H9 (cell line): ENCODE data around the gene GHRL. TPM values are rescaled to one million over a fixed set of nuclear protein-coding genes. Genes with fewer than 3 reads are reported as not detected.
"Not testable (repeated sequence)": the region's sequence is repeated elsewhere in the genome, so short reads cannot be mapped to it uniquely, and the experiment has no call there.

Experiments
- DNase-seq: peaks from one replicate; pipeline ENCODE4 v3.0.0-alpha.2; 2017
- H2AFZ ChIP-seq: one replicate; pipeline ENCODE4 v1.6.1; 2013; ENCODE audit warnings: mild to moderate bottlenecking, low read length, control low read depth, moderate library complexity
- H2AK5ac ChIP-seq: 2 replicates; pipeline ENCODE4 v1.6.1; 2013; ENCODE audit warnings: low read length, control low read depth, mixed read lengths; ENCODE audit not compliant: insufficient read length
- H2BK120ac ChIP-seq: one replicate; pipeline ENCODE4 v1.6.1; 2013; ENCODE audit warnings: low read depth, mild to moderate bottlenecking, low read length, control low read depth, inconsistent platforms; ENCODE audit not compliant: poor library complexity, severe bottlenecking
- H2BK12ac ChIP-seq: 2 replicates; pipeline ENCODE4 v1.6.1; 2013; ENCODE audit warnings: low read length, control low read depth, mixed read lengths, low read depth; ENCODE audit not compliant: insufficient read length
- H2BK15ac ChIP-seq: 2 replicates; pipeline ENCODE4 v1.6.1; 2013; ENCODE audit warnings: low read depth, low read length, control low read depth
- H2BK20ac ChIP-seq: one replicate; pipeline ENCODE4 v1.6.1; 2013; ENCODE audit warnings: low read depth, mild to moderate bottlenecking, low read length, control low read depth, inconsistent platforms; ENCODE audit not compliant: poor library complexity, severe bottlenecking
- H2BK5ac ChIP-seq: 2 replicates; pipeline ENCODE4 v1.6.1; 2013; ENCODE audit warnings: low read length, control low read depth, mixed read lengths; ENCODE audit not compliant: insufficient read length
- H3K14ac ChIP-seq: 2 replicates; pipeline ENCODE4 v1.6.1; 2013; ENCODE audit warnings: low read length, control low read depth; ENCODE audit not compliant: insufficient read depth
- H3K18ac ChIP-seq: 2 replicates; pipeline ENCODE4 v1.6.1; 2013; ENCODE audit warnings: low read depth, mild to moderate bottlenecking, mixed read lengths, low read length, control low read depth; ENCODE audit not compliant: insufficient read length
- H3K23ac ChIP-seq: 2 replicates; pipeline ENCODE4 v1.6.1; 2013; ENCODE audit warnings: low read length, control low read depth, mixed read lengths, low read depth; ENCODE audit not compliant: insufficient read length
- H3K23me2 ChIP-seq: 2 replicates; pipeline ENCODE4 v1.6.1; 2013; ENCODE audit warnings: low read depth, mild to moderate bottlenecking, mixed read lengths, low read length, control low read depth; ENCODE audit not compliant: insufficient read length, poor library complexity, severe bottlenecking
- H3K27ac ChIP-seq: 2 replicates; pipeline ENCODE4 v1.5.1; 2013; ENCODE audit warnings: low read length, control low read depth, mixed read lengths, low read depth; ENCODE audit not compliant: insufficient read length
- H3K27me3 ChIP-seq: 2 replicates; pipeline ENCODE4 v1.6.1; 2013; ENCODE audit warnings: low read length, control low read depth, inconsistent platforms; ENCODE audit not compliant: insufficient read depth
- H3K4ac ChIP-seq: 2 replicates; pipeline ENCODE4 v1.6.1; 2013; ENCODE audit warnings: low read depth, mild to moderate bottlenecking, control low read depth, inconsistent platforms, low read length, moderate library complexity
- H3K4me1 ChIP-seq: 2 replicates; pipeline ENCODE4 v1.6.1; 2013; ENCODE audit warnings: low read length, control low read depth, inconsistent platforms; ENCODE audit not compliant: insufficient read depth
- H3K4me2 ChIP-seq: 2 replicates; pipeline ENCODE4 v1.6.1; 2013; ENCODE audit warnings: low read length, control low read depth, mixed read lengths; ENCODE audit not compliant: insufficient read length, insufficient read depth
- H3K56ac ChIP-seq: 2 replicates; pipeline ENCODE4 v1.6.1; 2013; ENCODE audit warnings: low read depth, mild to moderate bottlenecking, mixed read lengths, low read length, control low read depth; ENCODE audit not compliant: insufficient read length
- H3K79me1 ChIP-seq: 2 replicates; pipeline ENCODE4 v1.6.1; 2013; ENCODE audit warnings: low read depth, mild to moderate bottlenecking, moderate library complexity, low read length, control low read depth, inconsistent platforms; ENCODE audit not compliant: insufficient read depth, poor library complexity, severe bottlenecking
- H3K79me2 ChIP-seq: 2 replicates; pipeline ENCODE4 v1.6.1; 2013; ENCODE audit warnings: low read length, control low read depth, inconsistent platforms; ENCODE audit not compliant: insufficient read depth
- H3K9ac ChIP-seq: 2 replicates; pipeline ENCODE4 v1.6.1; 2013; ENCODE audit warnings: low read length, control low read depth, mixed read lengths; ENCODE audit not compliant: insufficient read length; ENCODE audit errors: extremely low read depth
- H3K9me3 ChIP-seq: one replicate; pipeline ENCODE4 v1.6.1; 2013; ENCODE audit warnings: low read depth, low read length, inconsistent platforms; ENCODE audit not compliant: control insufficient read depth
- H3T11ph ChIP-seq: one replicate; pipeline ENCODE4 v1.6.1; 2013; ENCODE audit warnings: mild to moderate bottlenecking, low read length, control low read depth, inconsistent platforms
- H4K20me1 ChIP-seq: one replicate; pipeline ENCODE4 v1.6.1; 2013; ENCODE audit not compliant: control insufficient read depth, insufficient read length, insufficient read depth
- H4K5ac ChIP-seq: 2 replicates; pipeline ENCODE4 v1.6.1; 2013; ENCODE audit warnings: low read depth, mild to moderate bottlenecking, mixed read lengths, low read length, control low read depth; ENCODE audit not compliant: insufficient read length
- H4K8ac ChIP-seq: replicated peaks from 2 replicates; pipeline ENCODE4 v1.6.1; 2013; ENCODE audit warnings: low read length, control low read depth, mixed read lengths, low read depth; ENCODE audit not compliant: insufficient read length
- H4K91ac ChIP-seq: 2 replicates; pipeline ENCODE4 v1.6.1; 2013; ENCODE audit warnings: low read depth, mild to moderate bottlenecking, moderate library complexity, mixed read lengths, low read length, control low read depth; ENCODE audit not compliant: insufficient read length
- H3K27ac Mint-ChIP-seq, 3 experiments: 2 replicates in 2 of 3; 3 replicates in 1 of 3; pipeline ENCODE4 v1.8.0; 2020 to 2021; ENCODE audit warnings: mixed read lengths in 3 of 3, mild to moderate bottlenecking in 1 of 3, moderate library complexity in 1 of 3
- H3K27me3 Mint-ChIP-seq: 2 replicates; pipeline ENCODE4 v1.8.0; 2021; ENCODE audit warnings: low read depth, mild to moderate bottlenecking, moderate library complexity, mixed read lengths
- H3K36me3 Mint-ChIP-seq, 3 experiments: 2 replicates in 2 of 3; 3 replicates in 1 of 3; pipeline ENCODE4 v1.8.0; 2020 to 2021; ENCODE audit warnings: low read depth in 3 of 3, mixed read lengths in 3 of 3; ENCODE audit not compliant: insufficient read depth in 1 of 3
- H3K4me1 Mint-ChIP-seq, 2 experiments: 2 replicates each; pipeline ENCODE4 v1.8.0; 2020; ENCODE audit warnings: mixed read lengths in 2 of 2
- H3K4me3 Mint-ChIP-seq, 2 experiments: 2 replicates in 1 of 2; 3 replicates in 1 of 2; pipeline ENCODE4 v1.8.0; 2020 to 2021; ENCODE audit warnings: mild to moderate bottlenecking in 2 of 2, mixed read lengths in 2 of 2, moderate library complexity in 1 of 2
- H3K9me3 Mint-ChIP-seq, 2 experiments: 2 replicates in 1 of 2; 3 replicates in 1 of 2; pipeline ENCODE4 v1.8.0; 2020; ENCODE audit warnings: mild to moderate bottlenecking in 2 of 2, mixed read lengths in 2 of 2, moderate library complexity in 1 of 2
- CTCF ChIP-seq: fragments of 200-600 bp; sonication (generic); conservative IDR thresholded peaks from 3 replicates; pipeline ENCODE4 v1.8.0; 2021; ENCODE audit warnings: antibody characterized with exemption, mild to moderate bottlenecking
- WGBS: extraction: QIAGEN DNeasy Blood & Tissue Kit; methylation state at CpG from one replicate; pipeline ENCODE4 v1.1.7; 2013; ENCODE audit warnings: missing lambda C conversion rate, low lambda C conversion rate, mixed read lengths; ENCODE audit not compliant: insufficient read length; ENCODE audit errors: extremely low coverage; 5-methylcytosine and 5-hydroxymethylcytosine counted together
- total RNA-seq: library from RNA; stranded (reverse); gene quantifications from 2 replicates; pipeline ENCODE4 v1.2.1, GENCODE V29; 2021

Gene GHRL
- total RNA-seq, 1 experiment from 2014 or later, result 1.3 TPM

- no CpG with 5 or more reads among the region's 2 CpGs for WGBS
- no peaks in the 10 kb centered on the region for H3K79me1 ChIP-seq
- Mint-ChIP-seq H3K27ac (peak overlapping the region; percentile 40 to 88 (median 52); a peak in 2 of 7 replicates), H3K4me1 (no peaks in the 10 kb centered on the region), H3K4me3 (no peak overlapping the region), H3K36me3 (peaks cover 33 to 63% (median 60%) of the 10 kb centered on the region in 3 experiments; a peak in 6 of 7 replicates), H3K9me3 (no peaks in the 10 kb centered on the region), H3K27me3 (no peaks in the 10 kb centered on the region)
- no peak overlapping the region for H2AFZ ChIP-seq
- no peaks in the 10 kb centered on the region for H3K9me3 ChIP-seq
- no peak overlapping the region for H3K4ac ChIP-seq
- H4K20me1 ChIP-seq, result no peaks in the 10 kb centered on the region
- no peaks in the 10 kb centered on the region for H3K23me2 ChIP-seq
- H3K56ac ChIP-seq, result no peak overlapping the region
- no peaks in the 10 kb centered on the region for H3K27me3 ChIP-seq
- no peaks in the 10 kb centered on the region for H3K4me1 ChIP-seq
- H3K23ac ChIP-seq, result no peak overlapping the region
- H2BK15ac ChIP-seq, result no peak overlapping the region
- H2BK5ac ChIP-seq, result no peak overlapping the region
- H4K8ac ChIP-seq, result no peak overlapping the region
- no peak overlapping the region for H3K9ac ChIP-seq
- H3K18ac ChIP-seq, result no peak overlapping the region
- TF ChIP-seq CTCF, result peak; percentile 35; the same call in 1 of the 3 replicates
- DNase-seq, result no peak
- H2BK12ac ChIP-seq, result no peak overlapping the region
- H4K91ac ChIP-seq, result no peak overlapping the region
- no peak overlapping the region for H3K4me2 ChIP-seq
- no peak overlapping the region for H4K5ac ChIP-seq
- no peak overlapping the region for H2AK5ac ChIP-seq
- no peak overlapping the region for H3K27ac ChIP-seq
- no peak overlapping the region for H3K14ac ChIP-seq
- H2BK120ac ChIP-seq, result no peak overlapping the region
- no peak overlapping the region for H2BK20ac ChIP-seq
- no peak overlapping the region for H3T11ph ChIP-seq
- no peaks in the 10 kb centered on the region for H3K79me2 ChIP-seq
Observed at GRCh38 chr3:10299175-10299574, 6.4 kb upstream of the GHRL start.

DNA sequence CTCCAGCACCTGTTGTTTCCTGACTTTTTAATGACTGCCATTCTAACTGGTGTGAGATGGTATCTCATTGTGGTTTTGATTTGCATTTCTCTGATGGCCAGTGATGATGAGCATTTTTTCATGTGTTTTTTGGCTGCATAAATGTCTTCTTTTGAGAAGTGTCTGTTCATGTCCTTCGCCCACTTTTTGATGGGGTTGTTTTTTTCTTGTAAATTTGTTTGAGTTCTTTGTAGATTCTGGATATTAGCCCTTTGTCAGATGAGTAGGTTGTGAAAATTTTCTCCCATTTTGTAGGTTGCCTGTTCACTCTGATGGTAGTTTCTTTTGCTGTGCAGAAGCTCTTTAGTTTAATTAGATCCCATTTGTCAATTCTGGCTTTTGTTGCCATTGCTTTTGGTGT lies 5.3 kb upstream of the GHRL start:
- not testable (repeated sequence) for H3K27ac Mint-ChIP-seq, H3K4me2 ChIP-seq, H2BK15ac ChIP-seq, H3K9me3 ChIP-seq, H2BK120ac ChIP-seq, H2AK5ac ChIP-seq, H3K9me3 Mint-ChIP-seq, H3K4me3 Mint-ChIP-seq, H3K79me2 ChIP-seq, H4K5ac ChIP-seq, H3K27me3 ChIP-seq, H2BK5ac ChIP-seq, H3T11ph ChIP-seq, H2BK20ac ChIP-seq, H4K20me1 ChIP-seq, H3K4me1 Mint-ChIP-seq, H3K27me3 Mint-ChIP-seq, H4K91ac ChIP-seq, H3K27ac ChIP-seq, H3K56ac ChIP-seq, H3K23ac ChIP-seq, H2BK12ac ChIP-seq, H3K79me1 ChIP-seq, H4K8ac ChIP-seq, H3K14ac ChIP-seq, H3K18ac ChIP-seq, DNase-seq, H3K23me2 ChIP-seq, H3K9ac ChIP-seq, H2AFZ ChIP-seq, H3K4me1 ChIP-seq, H3K4ac ChIP-seq
- H3K36me3 Mint-ChIP-seq, result peaks cover 26 to 52% (median 49%) of the 10 kb centered on the region in 3 experiments; a peak in 6 of 7 replicates
- no CpG with 5 or more reads among the region's 1 CpG for WGBS
